Smooth muscle cell (in vitro differentiated cells): Measurements from ENCODE around the gene SORBS2. TPM values are rescaled to one million over a fixed set of nuclear protein-coding genes. Genes with fewer than 3 reads are reported as not detected.
A peak's percentile ranks its signal among the peaks of the same experiment; 100 is the strongest.

Experiments used
- DNase-seq: peaks from one replicate; lab custom pipeline; 2025; ENCODE audit not compliant: unreplicated experiment; lab: John Stamatoyannopoulos, UW
- H2AFZ ChIP-seq: fragments of 200-600 bp; sonication (generic); 2 replicates; pipeline ENCODE4 v1.6.0; 2016; ENCODE audit warnings: antibody characterized with exemption, low read depth, mild to moderate bottlenecking
- H3F3A ChIP-seq: fragments of 200-600 bp; sonication (generic); 2 replicates; pipeline ENCODE4 v1.6.0; 2017; ENCODE audit warnings: antibody characterized with exemption, low read depth
- H3K27ac ChIP-seq: fragments of 200-600 bp; sonication (generic); 2 replicates; pipeline ENCODE4 v1.5.1; 2016; ENCODE audit warnings: low read depth, mild to moderate bottlenecking
- H3K27me3 ChIP-seq: fragments of 200-600 bp; sonication (generic); 2 replicates; pipeline ENCODE4 v1.6.1; 2016; ENCODE audit warnings: low read depth, mild to moderate bottlenecking
- H3K36me3 ChIP-seq: fragments of 200-600 bp; sonication (generic); 2 replicates; pipeline ENCODE4 v1.5.1; 2016; ENCODE audit warnings: low read depth
- H3K4me1 ChIP-seq: fragments of 200-600 bp; sonication (generic); 2 replicates; pipeline ENCODE4 v1.5.1; 2016; ENCODE audit warnings: low read depth
- H3K4me2 ChIP-seq: fragments of 200-600 bp; sonication (generic); 2 replicates; pipeline ENCODE4 v1.6.0; 2016; ENCODE audit warnings: mild to moderate bottlenecking
- H3K4me3 ChIP-seq: fragments of 200-600 bp; sonication (generic); 2 replicates; pipeline ENCODE4 v1.5.1; 2016; ENCODE audit warnings: mild to moderate bottlenecking
- H3K79me2 ChIP-seq: fragments of 200-600 bp; sonication (generic); 2 replicates; pipeline ENCODE4 v1.6.0; 2016; ENCODE audit warnings: low read depth, mild to moderate bottlenecking
- H3K9ac ChIP-seq: fragments of 200-600 bp; sonication (generic); 2 replicates; pipeline ENCODE4 v1.6.0; 2016; ENCODE audit warnings: low read depth
- H3K9me3 ChIP-seq: fragments of 200-600 bp; sonication (generic); replicated peaks from 2 replicates; pipeline ENCODE4 v1.5.1; 2016; ENCODE audit warnings: low read depth
- H4K20me1 ChIP-seq: fragments of 200-600 bp; sonication (generic); 2 replicates; pipeline ENCODE4 v1.6.0; 2016; ENCODE audit warnings: low read depth
- WGBS: methylation state at CpG from one replicate; pipeline ENCODE4 v1.1.7; 2016; ENCODE audit warnings: low lambda C conversion rate; 5-methylcytosine and 5-hydroxymethylcytosine counted together
- polyA plus RNA-seq: library from polyadenylated mRNA; unstranded; fragments of >200 nt; fragmentation: Nextera tagmentation; extraction: Ambion mirVana; gene quantifications from 2 replicates; pipeline ENCODE4 v1.2.1, GENCODE V29; 2016
- total RNA-seq: library from RNA; depleted of rRNA; stranded (reverse); fragments of >200 nt; gene quantifications from 2 replicates; pipeline ENCODE4 v1.2.3, GENCODE V29; 2014
- TF ChIP-seq, protein P1 (sequence below): fragments of 200-600 bp; sonication (generic); IDR thresholded peaks from 2 replicates; pipeline ENCODE4 v1.5.1; 2017; ENCODE audit warnings: borderline replicate concordance, mild to moderate bottlenecking, antibody characterized with exemption; ENCODE audit not compliant: insufficient read depth, poor library complexity, severe bottlenecking

The SORBS2 gene
- total and polyA plus RNA-seq, 2 experiments from 2014 or later: 9.0 to 36.6 TPM

DNA sequence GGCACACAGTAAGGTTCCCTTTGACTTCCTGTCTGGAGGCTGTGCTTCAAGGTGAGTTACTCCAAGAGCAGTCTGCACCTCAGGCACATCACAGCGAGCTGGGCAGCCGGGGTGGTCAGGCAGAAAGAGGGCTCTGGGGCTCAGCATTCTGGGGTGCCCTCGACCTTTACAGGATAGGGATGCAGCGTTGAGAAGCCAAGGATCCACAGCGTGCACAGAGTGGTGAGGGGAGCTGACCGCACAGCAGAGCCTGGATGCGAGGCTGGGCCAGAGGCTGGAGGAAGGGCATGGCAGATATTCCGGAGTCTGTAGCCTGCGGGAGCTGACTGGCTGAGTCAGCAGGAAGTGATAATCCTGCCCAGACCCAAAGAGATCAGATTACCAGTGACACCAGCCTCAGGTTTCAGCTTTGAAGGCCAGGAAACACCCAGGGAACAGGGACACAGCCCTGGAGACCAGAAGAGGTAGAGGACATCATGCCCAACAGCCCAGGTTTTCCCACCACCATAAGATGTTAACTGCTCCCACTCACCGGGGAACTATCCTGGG lies 238.3 kb downstream of the SORBS2 start:
- Histone ChIP-seq H4K20me1 (no peaks in the 10 kb centered on the region), H3K4me2 (peak overlapping the region; percentile 81), H3K9ac (peak overlapping the region; percentile 90), H3K27ac (peak overlapping the region; percentile 96), H3F3A (peaks cover 14% of the 10 kb centered on the region), H3K79me2 (no peaks in the 10 kb centered on the region), H3K9me3 (no peaks in the 10 kb centered on the region), H3K27me3 (no peaks in the 10 kb centered on the region), H2AFZ (no peak overlapping the region), H3K36me3 (no peaks in the 10 kb centered on the region), H3K4me3 (peak overlapping the region; percentile 31), H3K4me1 (peaks cover 36% of the 10 kb centered on the region)
- TF ChIP-seq, protein P1, sequence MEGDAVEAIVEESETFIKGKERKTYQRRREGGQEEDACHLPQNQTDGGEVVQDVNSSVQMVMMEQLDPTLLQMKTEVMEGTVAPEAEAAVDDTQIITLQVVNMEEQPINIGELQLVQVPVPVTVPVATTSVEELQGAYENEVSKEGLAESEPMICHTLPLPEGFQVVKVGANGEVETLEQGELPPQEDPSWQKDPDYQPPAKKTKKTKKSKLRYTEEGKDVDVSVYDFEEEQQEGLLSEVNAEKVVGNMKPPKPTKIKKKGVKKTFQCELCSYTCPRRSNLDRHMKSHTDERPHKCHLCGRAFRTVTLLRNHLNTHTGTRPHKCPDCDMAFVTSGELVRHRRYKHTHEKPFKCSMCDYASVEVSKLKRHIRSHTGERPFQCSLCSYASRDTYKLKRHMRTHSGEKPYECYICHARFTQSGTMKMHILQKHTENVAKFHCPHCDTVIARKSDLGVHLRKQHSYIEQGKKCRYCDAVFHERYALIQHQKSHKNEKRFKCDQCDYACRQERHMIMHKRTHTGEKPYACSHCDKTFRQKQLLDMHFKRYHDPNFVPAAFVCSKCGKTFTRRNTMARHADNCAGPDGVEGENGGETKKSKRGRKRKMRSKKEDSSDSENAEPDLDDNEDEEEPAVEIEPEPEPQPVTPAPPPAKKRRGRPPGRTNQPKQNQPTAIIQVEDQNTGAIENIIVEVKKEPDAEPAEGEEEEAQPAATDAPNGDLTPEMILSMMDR: no peak
- DNase-seq: peak; percentile 36
- 13% methylated on average over 10 of the region's 10 CpGs for WGBS

DNA sequence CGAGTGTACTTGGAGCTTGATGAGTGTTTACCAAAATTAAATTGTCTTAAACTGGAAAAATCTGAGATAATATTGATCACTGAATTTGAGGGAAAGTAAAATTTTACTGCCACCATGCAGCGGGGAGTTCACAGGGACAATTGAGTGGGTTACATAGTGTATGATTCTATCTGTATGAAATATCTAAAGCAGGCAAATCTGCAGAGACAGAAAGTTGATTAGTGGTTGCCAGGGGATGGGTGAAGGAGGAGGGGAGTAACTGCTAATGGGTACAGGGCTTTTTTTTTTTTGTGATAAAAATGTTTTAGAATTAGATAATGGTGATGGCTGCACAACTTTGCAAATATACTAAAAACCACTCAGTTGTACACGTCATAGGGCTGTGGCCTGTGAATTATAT lies 241.3 kb downstream of the SORBS2 start:
- Histone ChIP-seq H4K20me1 (no peaks in the 10 kb centered on the region), H3F3A (peaks cover 30% of the 10 kb centered on the region), H3K4me3 (no peak overlapping the region), H3K27me3 (no peaks in the 10 kb centered on the region), H2AFZ (no peak overlapping the region), H3K27ac (peak overlapping the region; percentile 100), H3K4me2 (no peak overlapping the region), H3K4me1 (peaks cover 37% of the 10 kb centered on the region), H3K36me3 (no peaks in the 10 kb centered on the region), H3K79me2 (no peaks in the 10 kb centered on the region), H3K9ac (no peak overlapping the region), H3K9me3 (no peaks in the 10 kb centered on the region)
- DNase-seq: no peak
- 84% methylated on average over 3 of the region's 3 CpGs for WGBS
- TF ChIP-seq, protein P1: no peak

DNA sequence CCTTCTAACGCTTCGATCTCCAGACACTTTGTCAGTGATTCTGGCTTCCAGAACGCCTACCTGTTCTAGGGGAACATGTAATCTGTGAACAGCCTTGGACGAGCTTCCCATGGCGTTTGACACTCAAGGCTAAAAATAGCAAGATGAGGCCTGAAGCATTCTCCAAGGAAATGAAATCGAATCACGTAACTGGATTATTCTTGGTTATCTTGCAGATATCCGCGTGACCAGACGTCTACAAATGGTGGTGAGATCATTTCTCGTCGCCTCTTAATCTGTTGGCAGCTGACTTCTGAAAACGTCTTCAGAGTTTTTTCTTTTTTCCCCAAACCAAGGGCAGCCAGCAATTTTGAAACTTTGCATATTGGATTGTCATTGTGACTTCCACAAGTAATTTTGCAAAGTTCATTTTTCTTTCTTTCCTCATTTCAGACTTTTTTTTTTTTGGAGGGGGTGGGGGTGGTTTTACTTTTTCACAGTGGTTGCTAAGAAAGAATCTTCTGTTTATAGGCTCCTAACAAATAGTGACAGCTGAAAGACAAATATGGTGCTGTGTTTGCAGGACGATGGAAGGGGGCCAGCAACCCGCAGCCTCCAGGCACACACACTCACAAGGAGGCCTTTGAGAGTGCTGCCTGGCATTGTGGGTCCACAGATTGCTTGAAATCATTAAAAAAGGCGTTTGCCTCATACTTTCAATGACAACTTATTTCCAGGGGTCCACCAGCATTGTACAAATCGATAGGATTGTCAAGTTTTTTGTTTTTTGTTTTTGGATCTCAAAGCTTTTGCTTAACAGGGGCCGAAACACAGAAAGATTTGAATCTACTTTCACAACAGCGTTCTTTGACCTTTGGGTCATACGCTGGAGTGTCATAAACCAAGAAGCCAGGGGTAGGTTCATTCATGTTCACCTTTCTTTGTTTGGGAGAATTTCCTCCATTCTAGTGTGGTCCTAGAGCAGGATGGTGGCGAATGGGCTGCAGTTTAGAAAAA lies 244.3 kb downstream of the SORBS2 start:
- Histone ChIP-seq H3K79me2 (no peaks in the 10 kb centered on the region), H3F3A (peaks cover 34% of the 10 kb centered on the region), H3K27ac (peak overlapping the region; percentile 100), H2AFZ (no peak overlapping the region), H3K4me3 (no peak overlapping the region), H4K20me1 (no peaks in the 10 kb centered on the region), H3K36me3 (no peaks in the 10 kb centered on the region), H3K9ac (peak overlapping the region; percentile 99), H3K27me3 (no peaks in the 10 kb centered on the region), H3K4me2 (peak overlapping the region; percentile 71), H3K4me1 (peaks cover 15% of the 10 kb centered on the region), H3K9me3 (no peaks in the 10 kb centered on the region)
- WGBS: 32% methylated on average over 21 of the region's 21 CpGs
- DNase-seq: peak; percentile 23
- TF ChIP-seq, protein P1: no peak
